Trophoblast cell (in vitro differentiated cells and primary cell): ENCODE measurements around the gene SMIM11.
"Not testable (repeated sequence)": the region's sequence is repeated elsewhere in the genome, so short reads cannot be mapped to it uniquely, and the experiment has no call there.

Source experiments
- DNase-seq, 2 donors: peaks; one replicate each; pipeline ENCODE4 v3.0.0-alpha.2; 2016
- H2AFZ ChIP-seq: 2 replicates; pipeline ENCODE4 v1.6.1; 2013; ENCODE audit warnings: low read length, moderate library complexity, mild to moderate bottlenecking; ENCODE audit not compliant: insufficient read depth, poor library complexity
- H2AK5ac ChIP-seq: 2 replicates; pipeline ENCODE4 v1.6.1; 2013; ENCODE audit warnings: mild to moderate bottlenecking, low read length
- H2BK120ac ChIP-seq: 2 replicates; pipeline ENCODE4 v1.6.1; 2013; ENCODE audit warnings: low read length, mild to moderate bottlenecking, moderate library complexity; ENCODE audit not compliant: insufficient read depth, poor library complexity
- H2BK12ac ChIP-seq: 2 replicates; pipeline ENCODE4 v1.6.1; 2013; ENCODE audit warnings: mild to moderate bottlenecking, low read length, moderate library complexity
- H2BK5ac ChIP-seq: 2 replicates; pipeline ENCODE4 v1.6.1; 2013; ENCODE audit warnings: low read length, low read depth, moderate library complexity, mild to moderate bottlenecking; ENCODE audit not compliant: poor library complexity
- H3K14ac ChIP-seq: 2 replicates; pipeline ENCODE4 v1.6.1; 2013; ENCODE audit warnings: mild to moderate bottlenecking, low read length
- H3K18ac ChIP-seq: 2 replicates; pipeline ENCODE4 v1.6.1; 2013; ENCODE audit warnings: mild to moderate bottlenecking, low read length
- H3K23ac ChIP-seq: 2 replicates; pipeline ENCODE4 v1.6.1; 2013; ENCODE audit warnings: low read length
- H3K27ac ChIP-seq: 2 replicates; pipeline ENCODE4 v1.5.1; 2013; ENCODE audit warnings: low read depth, mild to moderate bottlenecking, inconsistent platforms, low read length, moderate library complexity
- H3K27me3 ChIP-seq: 2 replicates; pipeline ENCODE4 v1.6.1; 2013; ENCODE audit warnings: inconsistent platforms, mild to moderate bottlenecking, low read length, moderate library complexity; ENCODE audit not compliant: insufficient read depth
- H3K36me3 ChIP-seq, 2 experiments: 1 replicate in 1 of 2; 2 replicates in 1 of 2; pipeline ENCODE4 v1.6.1; 2013; ENCODE audit warnings: low read length in 2 of 2, mild to moderate bottlenecking in 2 of 2, moderate library complexity in 1 of 2; ENCODE audit not compliant: insufficient read depth in 2 of 2, control insufficient read depth in 1 of 2
- H3K4ac ChIP-seq: 2 replicates; pipeline ENCODE4 v1.6.1; 2013; ENCODE audit warnings: low read depth, mild to moderate bottlenecking, low read length, moderate library complexity
- H3K4me1 ChIP-seq, 2 experiments: 1 replicate in 1 of 2; 2 replicates in 1 of 2; pipeline ENCODE4 v1.6.1; 2013; ENCODE audit warnings: low read length in 2 of 2, mild to moderate bottlenecking in 2 of 2, moderate library complexity in 1 of 2; ENCODE audit not compliant: insufficient read depth in 2 of 2, control insufficient read depth in 1 of 2
- H3K4me2 ChIP-seq: 2 replicates; pipeline ENCODE4 v1.6.1; 2013; ENCODE audit warnings: inconsistent platforms, mild to moderate bottlenecking, low read length, moderate library complexity
- H3K4me3 ChIP-seq: 2 replicates; pipeline ENCODE4 v1.5.1; 2013; ENCODE audit warnings: mild to moderate bottlenecking, low read depth, low read length, inconsistent platforms
- H3K79me1 ChIP-seq: one replicate; pipeline ENCODE4 v1.6.1; 2013; ENCODE audit warnings: low read length
- H3K79me2 ChIP-seq: 2 replicates; pipeline ENCODE4 v1.6.1; 2013; ENCODE audit warnings: low read length, mild to moderate bottlenecking; ENCODE audit not compliant: control insufficient read depth, insufficient read depth, poor library complexity
- H3K9ac ChIP-seq: 2 replicates; pipeline ENCODE4 v1.6.1; 2013; ENCODE audit warnings: mild to moderate bottlenecking, low read length
- H3K9me3 ChIP-seq: 2 replicates; pipeline ENCODE4 v1.6.1; 2013; ENCODE audit warnings: low read depth, mild to moderate bottlenecking, control low read depth, inconsistent platforms, low read length; ENCODE audit not compliant: insufficient read depth
- H4K12ac ChIP-seq: 2 replicates; pipeline ENCODE4 v1.6.1; 2013; ENCODE audit warnings: low read depth, mild to moderate bottlenecking, low read length, moderate library complexity
- H4K8ac ChIP-seq: 2 replicates; pipeline ENCODE4 v1.6.1; 2013; ENCODE audit warnings: low read depth, mild to moderate bottlenecking, low read length, moderate library complexity
- H4K91ac ChIP-seq: one replicate; pipeline ENCODE4 v1.6.1; 2013; ENCODE audit warnings: low read depth, mild to moderate bottlenecking, low read length, moderate library complexity
- WGBS: extraction: QIAGEN DNeasy Blood & Tissue Kit; methylation state at CpG from one replicate; pipeline ENCODE4 v1.1.7; 2013; ENCODE audit warnings: missing lambda C conversion rate; ENCODE audit not compliant: insufficient read length, insufficient coverage; ENCODE audit errors: extremely low coverage; 5-methylcytosine and 5-hydroxymethylcytosine counted together

SMIM11 gene

DNA sequence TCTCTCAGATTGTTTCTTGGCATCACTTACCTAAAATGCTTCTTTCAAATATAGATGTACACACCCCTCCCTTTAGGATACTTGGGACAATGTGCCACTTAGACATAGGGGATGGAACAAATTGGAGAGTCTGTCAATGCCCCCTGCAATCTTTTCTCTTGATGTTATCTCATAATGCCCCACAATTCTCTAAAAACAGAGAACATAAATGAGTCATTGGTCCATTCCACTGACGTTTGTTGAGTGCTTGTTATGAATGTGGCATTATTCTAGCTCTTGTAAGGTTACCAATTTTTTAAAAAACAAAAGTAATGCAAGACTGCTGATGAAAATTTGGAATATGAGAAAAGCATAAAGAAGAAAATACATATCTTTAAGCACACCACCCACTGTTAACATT is 5.6 kb upstream of the SMIM11 start:
- no peak overlapping the region for H2BK12ac ChIP-seq
- no peak overlapping the region for H2BK5ac ChIP-seq
- no CpG with 5 or more reads among the region's 1 CpG for WGBS
- no peak overlapping the region for H4K91ac ChIP-seq
- no peak overlapping the region for H3K9ac ChIP-seq
- no peak overlapping the region for H2AK5ac ChIP-seq
- no peaks in the 10 kb centered on the region for H3K9me3 ChIP-seq
- H3K14ac ChIP-seq, result no peak overlapping the region
- DNase-seq, result no peak
- H3K4ac ChIP-seq, result no peak overlapping the region
- no peak overlapping the region for H3K23ac ChIP-seq
- no peak overlapping the region for H2AFZ ChIP-seq
- H4K8ac ChIP-seq, result no peak overlapping the region
- H4K12ac ChIP-seq, result no peak overlapping the region
- no peak overlapping the region for H3K4me3 ChIP-seq
- H3K79me2 ChIP-seq, result no peaks in the 10 kb centered on the region
- H3K79me1 ChIP-seq, result peaks cover 2% of the 10 kb centered on the region
- no peaks in the 10 kb centered on the region for H3K36me3 ChIP-seq
- H3K27me3 ChIP-seq, result no peaks in the 10 kb centered on the region
- no peak overlapping the region for H3K27ac ChIP-seq
- no peak overlapping the region for H3K18ac ChIP-seq
- no peaks in the 10 kb centered on the region for H3K4me1 ChIP-seq
- H3K4me2 ChIP-seq, result no peak overlapping the region
- no peak overlapping the region for H2BK120ac ChIP-seq

- no peaks in the 10 kb centered on the region for H3K9me3 ChIP-seq
- no peak overlapping the region for H3K4me2 ChIP-seq
- no peak overlapping the region for H3K23ac ChIP-seq
- H2AK5ac ChIP-seq, result no peak overlapping the region
- no peak overlapping the region for H2BK5ac ChIP-seq
- no peaks in the 10 kb centered on the region for H3K36me3 ChIP-seq
- H3K27ac ChIP-seq, result no peak overlapping the region
- no peak overlapping the region for H3K9ac ChIP-seq
- no peak for DNase-seq
- no peak overlapping the region for H3K14ac ChIP-seq
- no peak overlapping the region for H2AFZ ChIP-seq
- H4K91ac ChIP-seq, result no peak overlapping the region
- no peaks in the 10 kb centered on the region for H3K27me3 ChIP-seq
- peaks cover 2% of the 10 kb centered on the region for H3K79me1 ChIP-seq
- no CpG with 5 or more reads among the region's 5 CpGs for WGBS
- H3K4me3 ChIP-seq, result no peak overlapping the region
- H3K4ac ChIP-seq, result no peak overlapping the region
- no peaks in the 10 kb centered on the region for H3K4me1 ChIP-seq
- H3K18ac ChIP-seq, result no peak overlapping the region
- H4K8ac ChIP-seq, result no peak overlapping the region
- H2BK12ac ChIP-seq, result no peak overlapping the region
- no peaks in the 10 kb centered on the region for H3K79me2 ChIP-seq
- no peak overlapping the region for H4K12ac ChIP-seq
- no peak overlapping the region for H2BK120ac ChIP-seq
These were observed 3.0 kb upstream of the SMIM11 start for GRCh38 chr21:34372321-34372720.

GRCh38 chr21:34374462-34374861 is 845 bp upstream of the SMIM11 start:
- H3K4me2 ChIP-seq, H3K27me3 ChIP-seq, H3K18ac ChIP-seq, H2BK12ac ChIP-seq, H2BK120ac ChIP-seq, H4K8ac ChIP-seq, H2AFZ ChIP-seq, H2BK5ac ChIP-seq, H3K79me1 ChIP-seq, H3K79me2 ChIP-seq, H3K4me1 ChIP-seq, DNase-seq, H2AK5ac ChIP-seq, H3K4me3 ChIP-seq, H3K4ac ChIP-seq, H3K9ac ChIP-seq, H3K23ac ChIP-seq, H3K9me3 ChIP-seq, H3K27ac ChIP-seq, H3K36me3 ChIP-seq, H4K91ac ChIP-seq, H3K14ac ChIP-seq, H4K12ac ChIP-seq: not testable (repeated sequence)
- no CpG with 5 or more reads among the region's 8 CpGs for WGBS

GRCh38 chr21:34375619-34375972 is 289 bp downstream of the SMIM11 start:
- not testable (repeated sequence) for H3K27me3 ChIP-seq, H4K91ac ChIP-seq, H4K8ac ChIP-seq, H2BK120ac ChIP-seq, H3K4me2 ChIP-seq, H3K4ac ChIP-seq, H2AFZ ChIP-seq, H3K79me2 ChIP-seq, H4K12ac ChIP-seq, H2BK5ac ChIP-seq, H3K23ac ChIP-seq, H3K4me3 ChIP-seq, H3K36me3 ChIP-seq, H3K27ac ChIP-seq, H3K79me1 ChIP-seq, H3K4me1 ChIP-seq, H2AK5ac ChIP-seq, DNase-seq, H3K9me3 ChIP-seq, H3K9ac ChIP-seq, H3K18ac ChIP-seq, H3K14ac ChIP-seq, H2BK12ac ChIP-seq
- no CpG with 5 or more reads among the region's 33 CpGs for WGBS
